NK-92 (cell line): ENCODE results near the gene ARMC7.

Experiments
- DNase-seq: peaks from one replicate; lab custom pipeline; 2025; ENCODE audit not compliant: unreplicated experiment; lab: John Stamatoyannopoulos, UW

Gene ARMC7

GRCh38 chr17:75077496-75078283, 32.1 kb upstream of the ARMC7 start:
- no peak for DNase-seq

- DNase-seq = no peak
Measured at GRCh38 chr17:75078284-75079022, 31.3 kb upstream of the ARMC7 start.

- DNase-seq = no peak
Measured at GRCh38 chr17:75079023-75079373, 30.8 kb upstream of the ARMC7 start.

- no peak for DNase-seq
Measured at GRCh38 chr17:75081611-75082540, 27.9 kb upstream of the ARMC7 start.

GRCh38 chr17:75082683-75083082, 27.1 kb upstream of the ARMC7 start:
- no peak for DNase-seq

GRCh38 chr17:75084039-75084660, 25.6 kb upstream of the ARMC7 start:
- DNase-seq = no peak

GRCh38 chr17:75086496-75087181, 23.1 kb upstream of the ARMC7 start:
- no peak for DNase-seq

- DNase-seq = no peak
Measured at GRCh38 chr17:75087182-75087557, 22.6 kb upstream of the ARMC7 start.

GRCh38 chr17:75087558-75088453, 22.0 kb upstream of the ARMC7 start, which contains the start of gene SLC16A5:
TSS of gene SLC16A5 (plus strand) at chr17:75087954. CDS start at chr17:75093637, 5,683 bp downstream.
- no peak for DNase-seq

GRCh38 chr17:75088465-75089417, 21.0 kb upstream of the ARMC7 start:
- DNase-seq = no peak

- no peak for DNase-seq
Measured at GRCh38 chr17:75090871-75091854, 18.6 kb upstream of the ARMC7 start.

- no peak for DNase-seq
Measured at GRCh38 chr17:75091855-75092327, 17.9 kb upstream of the ARMC7 start.

GRCh38 chr17:75093548-75094158, 16.1 kb upstream of the ARMC7 start:
- DNase-seq = no peak

- DNase-seq = no peak
Measured at GRCh38 chr17:75094871-75095399, 14.8 kb upstream of the ARMC7 start.

- DNase-seq = no peak
Measured at GRCh38 chr17:75096082-75096625, 13.6 kb upstream of the ARMC7 start.

GRCh38 chr17:75097865-75098264, 11.9 kb upstream of the ARMC7 start:
- DNase-seq = no peak
